Midbrain (tissue), 1 donor: ENCODE data around the gene CAV2.

Experiments used
- DNase-seq: peaks from one replicate; lab custom pipeline; 2025; lab: John Stamatoyannopoulos, UW

Gene CAV2

GRCh38 chr7:116524609-116525297, 25.2 kb downstream of the CAV2 start, which contains the start of gene CAV1:
TSS of gene CAV1 (plus strand) at chr7:116525036. CDS start at chr7:116525063, 27 bp downstream.
- DNase-seq = peak; percentile 53

GRCh38 chr7:116525298-116525912, 25.9 kb downstream of the CAV2 start:
- no peak for DNase-seq

- DNase-seq = peak; percentile 50
These were observed 26.6 kb downstream of the CAV2 start for GRCh38 chr7:116525913-116526861.

- DNase-seq = no peak
These were observed 27.4 kb downstream of the CAV2 start for GRCh38 chr7:116526897-116527296.

- DNase-seq = no peak
These were observed 28.0 kb downstream of the CAV2 start for GRCh38 chr7:116527521-116527920.

- no peak for DNase-seq
These were observed 28.7 kb downstream of the CAV2 start for GRCh38 chr7:116528008-116528789.

GRCh38 chr7:116529250-116529649, 29.7 kb downstream of the CAV2 start:
- DNase-seq = no peak

- DNase-seq = no peak
These were observed 30.7 kb downstream of the CAV2 start for GRCh38 chr7:116530107-116530820.

GRCh38 chr7:116532102-116532688, 32.7 kb downstream of the CAV2 start:
- no peak for DNase-seq

- DNase-seq = no peak
These were observed 35.3 kb downstream of the CAV2 start for GRCh38 chr7:116534790-116535189.

GRCh38 chr7:116535416-116535815, 35.9 kb downstream of the CAV2 start:
- DNase-seq = no peak

- no peak for DNase-seq
These were observed 38.6 kb downstream of the CAV2 start for GRCh38 chr7:116538138-116538537.

- no peak for DNase-seq
These were observed 40.3 kb downstream of the CAV2 start for GRCh38 chr7:116539879-116540278.

GRCh38 chr7:116540743-116541142, 41.2 kb downstream of the CAV2 start:
- DNase-seq = no peak

- no peak for DNase-seq
These were observed 42.4 kb downstream of the CAV2 start for GRCh38 chr7:116541951-116542350.

GRCh38 chr7:116542618-116543017, 43.1 kb downstream of the CAV2 start:
- no peak for DNase-seq

GRCh38 chr7:116543664-116544063, 44.1 kb downstream of the CAV2 start:
- DNase-seq = no peak

GRCh38 chr7:116544487-116544886, 44.9 kb downstream of the CAV2 start:
- no peak for DNase-seq

- DNase-seq = no peak
These were observed 46.0 kb downstream of the CAV2 start for GRCh38 chr7:116545411-116545993.

GRCh38 chr7:116546054-116546453, 46.5 kb downstream of the CAV2 start:
- DNase-seq = no peak
